AG10803 (cell line): ENCODE data around the gene IFFO2.

ENCODE experiments used
- DNase-seq: peaks from one replicate; pipeline ENCODE4 v3.0.0; 2010; ENCODE audit warnings: low read depth
- H3K4me3 ChIP-seq: 2 replicates; pipeline ENCODE4 v1.5.1; 2011; ENCODE audit warnings: mild to moderate bottlenecking, low read length, control low read depth
- TF ChIP-seq, protein P1 (sequence below): conservative IDR thresholded peaks from 2 replicates; pipeline ENCODE4 v1.5.1; 2011; ENCODE audit warnings: mild to moderate bottlenecking, low read length, control low read depth, inconsistent platforms

The IFFO2 gene

DNA sequence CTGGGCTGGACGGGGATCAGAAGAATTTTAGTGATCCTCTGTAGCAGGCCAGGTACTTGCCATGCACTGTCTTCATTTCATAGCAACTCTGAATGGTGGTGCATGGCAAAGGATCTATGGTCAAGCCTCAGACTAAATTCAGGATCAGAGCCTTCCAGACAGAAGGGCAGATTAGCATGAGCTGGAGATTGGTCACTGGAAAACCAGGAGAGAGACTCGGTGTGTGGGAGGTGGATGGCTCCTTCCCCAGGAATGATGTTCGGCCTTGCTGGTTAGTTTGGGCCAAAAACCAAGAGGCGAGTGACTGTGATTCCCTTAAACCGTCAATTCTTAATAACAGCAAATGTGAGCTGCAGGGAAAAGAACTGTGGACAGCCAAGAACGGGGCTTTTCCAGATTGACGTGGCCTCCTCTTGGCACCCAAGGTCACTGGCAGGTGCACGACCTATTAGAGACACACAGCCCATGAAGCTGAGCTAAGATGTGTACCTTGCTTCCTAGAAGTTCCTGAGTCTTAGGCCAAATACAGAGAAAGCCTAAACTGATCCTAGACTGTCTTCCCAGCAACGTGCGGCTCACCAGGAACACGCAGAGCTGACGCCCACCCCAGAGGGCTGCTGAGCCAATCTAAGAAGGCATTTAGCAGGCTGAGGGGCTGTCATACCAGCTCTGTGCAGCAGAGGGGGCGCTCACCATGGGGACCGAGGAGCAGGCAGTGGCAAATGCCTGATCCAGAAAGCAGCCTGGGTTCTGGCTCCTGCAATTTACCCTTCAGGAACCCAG, 72.6 kb downstream of the IFFO2 start:
- peak; percentile 69 for DNase-seq
- no peak overlapping the region for H3K4me3 ChIP-seq
- TF ChIP-seq, protein P1, sequence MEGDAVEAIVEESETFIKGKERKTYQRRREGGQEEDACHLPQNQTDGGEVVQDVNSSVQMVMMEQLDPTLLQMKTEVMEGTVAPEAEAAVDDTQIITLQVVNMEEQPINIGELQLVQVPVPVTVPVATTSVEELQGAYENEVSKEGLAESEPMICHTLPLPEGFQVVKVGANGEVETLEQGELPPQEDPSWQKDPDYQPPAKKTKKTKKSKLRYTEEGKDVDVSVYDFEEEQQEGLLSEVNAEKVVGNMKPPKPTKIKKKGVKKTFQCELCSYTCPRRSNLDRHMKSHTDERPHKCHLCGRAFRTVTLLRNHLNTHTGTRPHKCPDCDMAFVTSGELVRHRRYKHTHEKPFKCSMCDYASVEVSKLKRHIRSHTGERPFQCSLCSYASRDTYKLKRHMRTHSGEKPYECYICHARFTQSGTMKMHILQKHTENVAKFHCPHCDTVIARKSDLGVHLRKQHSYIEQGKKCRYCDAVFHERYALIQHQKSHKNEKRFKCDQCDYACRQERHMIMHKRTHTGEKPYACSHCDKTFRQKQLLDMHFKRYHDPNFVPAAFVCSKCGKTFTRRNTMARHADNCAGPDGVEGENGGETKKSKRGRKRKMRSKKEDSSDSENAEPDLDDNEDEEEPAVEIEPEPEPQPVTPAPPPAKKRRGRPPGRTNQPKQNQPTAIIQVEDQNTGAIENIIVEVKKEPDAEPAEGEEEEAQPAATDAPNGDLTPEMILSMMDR, result peak; percentile 93

DNA sequence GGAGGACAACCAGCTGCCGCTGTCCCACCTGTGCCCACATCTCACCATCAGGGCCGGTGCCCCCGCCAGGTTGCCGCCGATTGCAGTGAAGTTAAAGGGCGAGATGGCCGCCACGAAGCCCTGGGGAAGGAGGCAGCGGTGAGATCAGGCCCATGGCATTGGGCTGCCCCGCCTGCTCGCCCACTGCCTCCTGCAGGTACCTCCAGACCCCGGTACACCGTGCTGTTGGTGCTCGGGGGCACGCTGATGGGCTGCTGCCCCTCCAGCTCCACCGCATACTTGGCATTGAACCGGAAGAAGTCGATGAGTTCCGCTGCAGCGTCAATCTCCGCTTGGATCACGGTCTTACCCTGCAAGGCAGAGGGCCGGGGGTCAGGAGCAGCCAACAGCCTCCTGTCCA, 73.4 kb downstream of the IFFO2 start:
- no peak overlapping the region for H3K4me3 ChIP-seq
- DNase-seq, result no peak
- TF ChIP-seq, protein P1, result no peak

- H3K4me3 ChIP-seq, result no peak overlapping the region
- peak; percentile 53 for DNase-seq
- TF ChIP-seq, protein P1, result no peak
Observed at GRCh38 chr1:18882486-18882885, 74.0 kb downstream of the IFFO2 start.

GRCh38 chr1:18881642-18882431, 74.6 kb downstream of the IFFO2 start:
- no peak overlapping the region for H3K4me3 ChIP-seq
- no peak for DNase-seq
- TF ChIP-seq, protein P1, result no peak

DNA sequence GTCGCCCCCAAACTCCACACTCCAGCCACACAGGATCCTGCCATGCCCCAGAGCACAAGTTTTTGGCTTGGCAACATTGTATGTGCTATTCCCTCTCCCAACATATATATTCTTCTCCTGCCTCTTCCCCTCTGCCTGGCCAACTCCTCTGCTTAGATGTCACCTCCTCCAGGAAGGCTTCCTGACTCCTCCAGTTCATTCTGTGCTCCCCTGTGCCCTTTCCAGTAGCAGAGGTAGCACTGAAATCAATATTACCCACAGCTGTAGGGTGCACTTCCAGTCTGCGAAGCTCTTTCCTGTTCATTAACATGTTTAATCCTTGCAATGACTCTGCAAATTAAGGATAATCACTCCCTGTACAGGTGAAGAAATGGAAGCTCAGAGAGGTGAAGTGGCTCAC, 75.3 kb downstream of the IFFO2 start:
- TF ChIP-seq, protein P1, result no peak
- no peak overlapping the region for H3K4me3 ChIP-seq
- DNase-seq, result no peak

- DNase-seq, result no peak
- TF ChIP-seq, protein P1, result no peak
- no peak overlapping the region for H3K4me3 ChIP-seq
Observed at GRCh38 chr1:18880585-18880984, 75.9 kb downstream of the IFFO2 start.
